ENCODE measurements around the gene C4B. TPM values are rescaled to one million over a fixed set of nuclear protein-coding genes. Genes with fewer than 3 reads are reported as not detected.
"Not testable (repeated sequence)": the region's sequence is repeated elsewhere in the genome, so short reads cannot be mapped to it uniquely, and the experiment has no call there.

The C4B gene
- total RNA-seq, 2 experiments from 2014 or later, result 3.4 to 5.0 TPM

DNA sequence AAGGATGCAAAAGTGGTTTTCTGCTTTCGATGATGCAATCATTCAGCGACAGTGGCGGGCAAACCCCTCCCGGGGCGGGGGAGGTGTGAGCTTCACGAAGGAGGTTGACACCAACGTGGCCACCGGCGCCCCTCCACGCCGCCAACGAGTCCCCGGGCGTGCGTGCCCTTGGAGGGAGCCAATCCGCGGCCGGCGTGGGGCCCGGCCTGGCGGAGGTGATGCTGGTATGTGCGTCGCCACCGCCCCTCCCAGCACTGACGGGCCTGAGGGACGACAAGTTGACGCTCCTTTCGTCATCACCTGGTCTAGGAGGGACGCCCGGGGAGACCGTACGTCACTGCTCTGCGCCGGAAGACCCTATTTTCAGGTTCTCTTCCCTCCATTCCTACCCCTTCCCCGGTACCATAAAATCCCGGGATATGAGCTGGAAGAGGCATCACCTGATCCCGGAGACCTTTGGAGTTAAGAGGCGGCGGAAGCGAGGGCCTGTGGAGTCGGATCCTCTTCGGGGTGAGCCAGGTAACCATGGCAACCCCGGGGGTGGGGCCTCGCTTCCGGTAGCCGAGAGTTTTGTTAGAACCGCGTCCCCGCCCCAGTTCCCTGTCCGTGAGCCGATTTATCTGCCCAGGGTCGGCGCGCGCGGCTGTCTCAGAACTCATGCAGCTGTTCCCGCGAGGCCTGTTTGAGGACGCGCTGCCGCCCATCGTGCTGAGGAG is 42.4 kb upstream of the C4B start, which contains the start of gene DXO:
DXO (minus strand) TSS at position 146 of the 716 bp plus-strand sequence. CDS start 463 bp downstream, outside the sequence.
- POLR2A ChIA-PET, result interaction anchor here (0.7 to 8.3 kb wide), 24 partner anchors 12 to 1000 kb away, joined by 3 to 162 read pairs (median 4); partner anchors contain the start of genes ATF6B, CFB, CLIC1 and CSNK2B
- Mint-ChIP-seq H3K4me1 (peaks cover 45% of the 10 kb centered on the region), H3K4me3 (peak within 1 kb of the TSS; percentile 97), H3K9me3 (no peaks in the 10 kb centered on the region), H3K27me3 (no peaks in the 10 kb centered on the region), H3K27ac (peak within 1 kb of the TSS; percentile 99), H3K36me3 (ENCODE audit: low read depth) (peaks cover 33% of the 10 kb centered on the region)
- peak; percentile 98 for DNase-seq
- CTCF ChIA-PET, result interaction anchor here (0.6 to 3.0 kb wide), 8 partner anchors 12 to 1238 kb away, joined by 3 to 13 read pairs (median 4); partner anchors contain the start of genes NELFE, NEU1 and SKIC2

DNA sequence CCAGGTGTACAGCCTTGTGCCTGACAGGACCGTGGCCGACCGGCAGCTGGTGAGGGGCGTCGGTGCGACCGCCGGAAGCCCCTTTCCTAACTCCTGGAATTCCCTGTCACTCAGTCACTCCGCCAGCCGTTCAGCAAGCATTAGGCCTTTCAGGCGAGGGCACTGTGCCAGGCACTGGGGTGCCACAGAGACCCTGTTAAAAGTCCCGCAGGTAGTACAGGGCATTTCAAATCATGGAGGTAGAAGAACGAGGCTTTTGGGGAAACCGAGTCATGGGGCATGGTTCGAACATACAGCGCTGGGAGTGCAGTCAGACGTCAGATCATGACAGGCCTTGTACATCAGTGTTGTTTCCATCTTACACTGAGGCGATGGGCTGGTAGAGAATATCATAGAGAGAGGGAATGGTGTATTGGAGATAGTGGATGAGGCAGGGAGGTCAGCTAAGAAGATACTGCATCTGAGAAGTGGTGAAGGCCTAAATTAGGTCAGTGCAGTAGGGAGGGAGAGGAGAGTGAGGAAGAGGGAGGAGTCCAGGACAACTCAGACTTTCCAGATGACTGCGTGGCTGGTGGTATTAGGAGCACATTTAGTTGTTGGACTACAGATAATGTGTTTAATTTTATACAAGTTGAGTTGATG is 41.8 kb upstream of the C4B start:
- POLR2A ChIA-PET, result interaction anchor here (1.0 to 8.3 kb wide), 14 partner anchors 13 to 998 kb away, joined by 3 to 162 read pairs (median 4); partner anchors contain the start of genes CFB, CSNK2B, DDX39B and EHMT2

GRCh38 chr6:31976065-31976464 is 38.5 kb upstream of the C4B start:
- H3K36me3 Mint-ChIP-seq (ENCODE audit: low read depth); DNase-seq; H3K27me3 Mint-ChIP-seq; CTCF ChIA-PET; H3K4me3 Mint-ChIP-seq; H3K27ac Mint-ChIP-seq; H3K9me3 Mint-ChIP-seq: not testable (repeated sequence)
- POLR2A ChIA-PET, result interaction anchor here (8.3 kb wide), 1 partner anchor 16 kb away, joined by 162 read pairs; the partner anchor contains the start of genes NELFE and SKIC2
- peaks cover 33% of the 10 kb centered on the region for H3K4me1 Mint-ChIP-seq

More for the DNA sequence above, 41.8 kb upstream of the C4B start:
- H3K27ac Mint-ChIP-seq, result peak overlapping the region; percentile 99
- H3K9me3 Mint-ChIP-seq, result no peaks in the 10 kb centered on the region
- H3K4me3 Mint-ChIP-seq, result peak overlapping the region; percentile 97
- H3K27me3 Mint-ChIP-seq, result no peaks in the 10 kb centered on the region
- CTCF ChIA-PET, result interaction anchor here (1.2 to 3.0 kb wide), 4 partner anchors 14 to 109 kb away, joined by 3 to 13 read pairs (median 10); partner anchors contain the start of genes NELFE, NEU1 and SKIC2
- no peak for DNase-seq
- peaks cover 26% of the 10 kb centered on the region for H3K36me3 Mint-ChIP-seq (ENCODE audit: low read depth)
- peaks cover 45% of the 10 kb centered on the region for H3K4me1 Mint-ChIP-seq

- CTCF ChIA-PET, result interaction anchor here (0.6 to 1.4 kb wide), 2 partner anchors 26 to 49 kb away, joined by 4 to 5 read pairs; no protein-coding TSS in a partner anchor
- Mint-ChIP-seq H3K4me1 (peaks cover 19% of the 10 kb centered on the region), H3K36me3 (ENCODE audit: low read depth) (peaks cover 4% of the 10 kb centered on the region), H3K27ac (no peak overlapping the region), H3K9me3 (no peaks in the 10 kb centered on the region), H3K27me3 (no peaks in the 10 kb centered on the region), H3K4me3 (no peak overlapping the region)
- no peak for DNase-seq
- POLR2A ChIA-PET, result no interaction called here
Measured at GRCh38 chr6:31977816-31978431, 36.7 kb upstream of the C4B start.

DNA sequence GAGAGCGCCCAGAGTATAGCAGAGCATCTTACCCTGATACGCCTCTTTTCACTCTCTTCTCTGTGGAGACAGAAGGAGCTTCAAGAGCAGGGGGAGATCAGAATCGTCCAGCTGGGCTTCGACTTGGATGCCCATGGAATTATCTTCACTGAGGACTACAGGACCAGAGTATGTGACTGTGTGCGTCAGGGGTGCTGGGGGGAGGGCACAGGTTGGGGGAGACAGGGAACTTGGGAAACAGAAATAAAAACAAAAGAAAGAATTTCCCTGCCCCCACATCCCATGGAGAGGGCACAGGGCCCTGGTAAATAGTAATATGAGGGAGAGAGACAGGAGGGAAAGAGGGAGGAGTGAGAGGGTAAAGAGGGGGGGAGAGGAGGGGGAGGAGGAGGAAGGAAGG is 35.8 kb upstream of the C4B start:
- Mint-ChIP-seq H3K4me3 (no peak overlapping the region), H3K4me1 (peaks cover 10% of the 10 kb centered on the region), H3K9me3 (no peaks in the 10 kb centered on the region), H3K27me3 (no peaks in the 10 kb centered on the region), H3K27ac (peak overlapping the region; percentile 40), H3K36me3 (ENCODE audit: low read depth) (no peaks in the 10 kb centered on the region)
- POLR2A ChIA-PET, result no interaction called here
- CTCF ChIA-PET, result interaction anchor here (0.6 to 1.4 kb wide), 2 partner anchors 27 to 50 kb away, joined by 4 to 5 read pairs; no protein-coding TSS in a partner anchor
- DNase-seq, result no peak

DNA sequence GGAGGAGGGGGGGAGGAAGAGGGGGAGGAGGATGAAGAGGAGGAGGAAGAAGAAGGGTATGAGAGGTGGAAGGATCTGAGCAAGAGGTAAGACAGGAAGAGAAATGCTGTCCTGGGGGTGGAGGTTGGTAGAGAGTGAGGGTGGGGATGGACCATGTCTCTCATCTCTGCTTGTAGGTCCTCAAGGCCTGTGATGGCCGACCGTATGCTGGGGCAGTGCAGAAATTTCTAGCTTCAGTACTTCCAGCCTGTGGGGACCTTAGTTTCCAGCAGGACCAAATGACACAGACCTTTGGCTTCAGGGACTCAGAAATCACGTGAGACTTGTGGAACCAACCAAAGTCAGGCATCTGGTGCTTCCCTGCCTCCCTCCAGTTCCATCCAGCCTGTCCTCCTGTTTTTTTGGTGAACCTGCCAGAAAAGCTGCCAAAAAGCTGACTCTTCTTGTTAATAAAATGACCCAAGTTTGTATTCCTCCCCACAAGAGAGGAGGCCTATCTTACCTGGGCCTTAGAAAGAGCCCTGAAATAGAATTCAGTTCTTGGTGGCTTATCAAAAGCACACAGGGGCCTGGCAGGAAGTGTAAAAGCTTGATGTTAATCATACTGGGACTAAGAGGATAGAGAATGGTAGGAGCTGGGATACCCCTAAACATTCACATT is 35.2 kb upstream of the C4B start:
- Mint-ChIP-seq H3K27ac (peak overlapping the region; percentile 27), H3K4me3 (no peak overlapping the region), H3K4me1 (peaks cover 6% of the 10 kb centered on the region), H3K27me3 (no peaks in the 10 kb centered on the region), H3K36me3 (ENCODE audit: low read depth) (no peaks in the 10 kb centered on the region), H3K9me3 (no peaks in the 10 kb centered on the region)
- ChIA-PET POLR2A (interaction anchor here (0.6 to 0.8 kb wide), 2 partner anchors 18 to 72 kb away, joined by 3 read pairs; no protein-coding TSS in a partner anchor), CTCF (interaction anchor here (0.6 kb wide), 1 partner anchor 155 kb away, joined by 3 read pairs; no protein-coding TSS in a partner anchor)
- no peak for DNase-seq

- H3K4me1 Mint-ChIP-seq; H3K9me3 Mint-ChIP-seq; DNase-seq; H3K27me3 Mint-ChIP-seq; POLR2A ChIA-PET; H3K27ac Mint-ChIP-seq; H3K36me3 Mint-ChIP-seq (ENCODE audit: low read depth); H3K4me3 Mint-ChIP-seq: not testable (repeated sequence)
- CTCF ChIA-PET, result interaction anchor here (0.6 kb wide), 1 partner anchor 156 kb away, joined by 3 read pairs; no protein-coding TSS in a partner anchor
Measured at GRCh38 chr6:31980195-31980876, 34.3 kb upstream of the C4B start.

GRCh38 chr6:31980998-31981397 is 33.6 kb upstream of the C4B start:
- H3K27me3 Mint-ChIP-seq; H3K27ac Mint-ChIP-seq; CTCF ChIA-PET; H3K36me3 Mint-ChIP-seq (ENCODE audit: low read depth); H3K4me3 Mint-ChIP-seq; H3K4me1 Mint-ChIP-seq; POLR2A ChIA-PET; DNase-seq; H3K9me3 Mint-ChIP-seq: not testable (repeated sequence)

- H3K27ac Mint-ChIP-seq; H3K4me3 Mint-ChIP-seq; H3K4me1 Mint-ChIP-seq; H3K27me3 Mint-ChIP-seq; H3K36me3 Mint-ChIP-seq (ENCODE audit: low read depth); DNase-seq; POLR2A ChIA-PET; H3K9me3 Mint-ChIP-seq; CTCF ChIA-PET: not testable (repeated sequence)
Measured at GRCh38 chr6:31981744-31982143, 32.9 kb upstream of the C4B start, which contains the start of gene C4A. C4A (plus strand) TSS chr6:31982057; CDS start chr6:31982108, 51 bp downstream.

DNA sequence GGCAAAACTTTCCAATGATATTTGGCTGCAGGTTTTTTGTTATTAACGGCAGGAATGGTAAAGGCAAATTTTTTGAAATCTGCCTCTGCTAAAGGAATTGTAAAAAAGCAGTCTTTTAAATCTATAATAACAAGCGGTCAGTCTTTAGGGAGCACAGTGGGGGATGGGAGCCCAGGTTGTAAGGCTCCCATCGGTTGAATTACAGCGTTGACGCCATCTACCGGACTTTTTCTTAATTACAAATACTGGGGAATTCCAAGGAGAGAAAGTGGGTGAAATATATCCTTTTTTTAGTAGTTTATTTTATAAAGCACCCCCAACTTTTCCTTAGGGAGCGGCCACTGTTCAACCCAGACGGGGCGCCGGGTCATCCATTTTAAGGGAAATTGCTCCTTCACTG is 25.2 kb upstream of the C4B start:
- H3K9me3 Mint-ChIP-seq; H3K27ac Mint-ChIP-seq; POLR2A ChIA-PET; H3K4me3 Mint-ChIP-seq; H3K36me3 Mint-ChIP-seq (ENCODE audit: low read depth); CTCF ChIA-PET; H3K27me3 Mint-ChIP-seq; H3K4me1 Mint-ChIP-seq; DNase-seq: not testable (repeated sequence)

- POLR2A ChIA-PET; H3K9me3 Mint-ChIP-seq; H3K4me1 Mint-ChIP-seq; H3K36me3 Mint-ChIP-seq (ENCODE audit: low read depth); H3K27me3 Mint-ChIP-seq; H3K4me3 Mint-ChIP-seq; H3K27ac Mint-ChIP-seq; CTCF ChIA-PET; DNase-seq: not testable (repeated sequence)
Measured at GRCh38 chr6:31994421-31994820, 20.2 kb upstream of the C4B start.

- H3K27ac Mint-ChIP-seq; H3K4me3 Mint-ChIP-seq; POLR2A ChIA-PET; CTCF ChIA-PET; H3K4me1 Mint-ChIP-seq; DNase-seq; H3K9me3 Mint-ChIP-seq; H3K27me3 Mint-ChIP-seq; H3K36me3 Mint-ChIP-seq (ENCODE audit: low read depth): not testable (repeated sequence)
Measured at GRCh38 chr6:31996385-31996784, 18.2 kb upstream of the C4B start.
